Coronary artery (tissue), 2 donors: ENCODE data around the gene UBE3C.
"Not testable (repeated sequence)": the region's sequence is repeated elsewhere in the genome, so short reads cannot be mapped to it uniquely, and the experiment has no call there.

Source experiments
- DNase-seq: peaks from one replicate; pipeline ENCODE4 v3.0.0-alpha.2; 2017; ENCODE audit warnings: low spot score
- H3K27ac ChIP-seq, 2 donors: fragments of 200-600 bp; sonication (generic); one replicate each; pipeline ENCODE4 v1.5.1; 2016 to 2019
- H3K4me3 ChIP-seq: fragments of 200-600 bp; sonication (generic); 2 replicates; pipeline ENCODE4 v1.5.1; 2016; ENCODE audit warnings: mild to moderate bottlenecking, moderate library complexity
- CTCF ChIP-seq: fragments of 200-600 bp; sonication (generic); IDR thresholded peaks from one replicate; pipeline ENCODE4 v1.5.1; 2019; ENCODE audit warnings: antibody characterized with exemption

UBE3C gene

GRCh38 chr7:157271991-157272324, 133.2 kb downstream of the UBE3C start:
- Histone ChIP-seq H3K27ac (peak overlapping the region; percentile 90 to 91), H3K4me3 (no peak overlapping the region)
- peak; percentile 91 for DNase-seq
- TF ChIP-seq CTCF, result no peak

- no peak for DNase-seq
- peak overlapping the region; percentile 25 for H3K4me3 ChIP-seq
- no peak for TF ChIP-seq CTCF
- peak overlapping the region; percentile 90 to 91 for H3K27ac ChIP-seq
Observed at GRCh38 chr7:157272351-157273207, 133.9 kb downstream of the UBE3C start.

GRCh38 chr7:157273208-157274093, 134.7 kb downstream of the UBE3C start:
- Histone ChIP-seq H3K4me3 (no peak overlapping the region), H3K27ac (peak overlapping the region; percentile 90 to 91)
- no peak for DNase-seq
- peak; percentile 98 for TF ChIP-seq CTCF

- H3K4me3 ChIP-seq, H3K27ac ChIP-seq, DNase-seq: not testable (repeated sequence)
Observed at GRCh38 chr7:157274094-157274634, 135.4 kb downstream of the UBE3C start.

- TF ChIP-seq CTCF, result no peak
- no peak for DNase-seq
- no peak overlapping the region for H3K27ac ChIP-seq
- no peak overlapping the region for H3K4me3 ChIP-seq
Observed at GRCh38 chr7:157274991-157275427, 136.3 kb downstream of the UBE3C start.

GRCh38 chr7:157276091-157276561, 137.4 kb downstream of the UBE3C start:
- DNase-seq, result no peak
- TF ChIP-seq CTCF, result no peak
- Histone ChIP-seq H3K4me3 (no peak overlapping the region), H3K27ac (no peak overlapping the region)
